GM11168 (cell line): ENCODE results near the gene GALNT4.

Source experiments
- in situ Hi-C: fragments of 300-500 bp; cut with MboI; formaldehyde crosslinking; loops from one replicate; pipeline ENCODE4 v1.12.0; 2022; ENCODE audit warnings: low sequenced_read_pairs; ENCODE audit not compliant: unreplicated experiment

GALNT4 gene

DNA sequence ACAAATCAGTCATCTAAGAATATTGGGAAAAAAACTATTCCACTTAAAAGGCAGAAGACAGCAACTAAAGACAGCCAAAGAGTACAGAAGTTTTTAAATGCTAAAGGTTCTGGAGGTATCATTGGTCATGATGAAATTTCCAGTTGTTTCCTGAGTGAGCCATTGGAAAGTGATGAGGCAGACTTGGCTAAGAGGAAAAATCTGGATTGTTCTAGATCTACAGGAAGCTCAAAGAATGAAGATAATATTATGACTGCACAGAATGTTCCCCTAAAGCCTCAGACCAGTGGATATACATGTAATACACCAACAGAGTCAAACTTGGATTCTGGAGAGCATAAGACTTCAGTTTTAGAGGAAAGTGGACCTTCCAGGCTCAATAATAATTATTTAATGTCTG, 22.8 kb downstream of the GALNT4 start:
- in situ Hi-C loops: no loop called here

DNA sequence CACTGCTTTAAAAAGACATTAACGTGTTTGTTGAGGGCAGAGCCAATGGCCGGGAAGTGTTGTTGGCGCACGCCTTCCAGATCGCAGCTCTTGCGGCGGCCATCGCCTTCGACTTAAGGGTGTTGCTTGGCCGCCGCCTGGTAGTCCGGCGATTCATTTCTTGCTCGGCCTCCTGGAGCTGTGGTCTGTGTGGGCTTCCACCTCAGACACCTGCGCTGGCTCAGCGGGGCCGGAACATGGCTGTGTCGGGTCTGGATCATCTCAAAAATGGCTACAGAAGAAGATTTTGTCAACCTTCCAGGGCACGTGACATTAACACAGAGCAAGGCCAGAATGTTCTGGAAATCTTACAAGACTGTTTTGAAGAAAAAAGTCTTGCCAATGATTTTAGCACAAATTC, 24.7 kb downstream of the GALNT4 start:
- in situ Hi-C loops: no loop called here

DNA sequence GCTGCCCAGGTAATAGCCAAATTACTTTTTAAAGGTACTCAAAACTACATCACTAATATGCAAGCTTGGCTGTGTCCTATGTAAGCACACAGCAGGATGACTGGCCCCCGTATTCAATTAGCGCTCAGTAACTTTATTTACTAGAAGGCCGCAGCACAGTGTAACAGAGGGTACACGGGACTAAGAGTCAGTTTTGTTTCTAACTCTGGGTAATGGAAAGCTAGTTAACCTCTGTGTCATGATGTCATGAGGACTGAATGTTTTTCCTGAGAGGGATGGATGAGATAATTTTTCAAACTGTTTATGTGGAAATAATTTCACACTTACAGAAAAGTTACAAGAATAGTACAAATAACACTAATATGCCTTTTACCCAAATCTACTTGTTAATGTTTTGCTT, 27.1 kb downstream of the GALNT4 start:
- in situ Hi-C loops: no loop called here

DNA sequence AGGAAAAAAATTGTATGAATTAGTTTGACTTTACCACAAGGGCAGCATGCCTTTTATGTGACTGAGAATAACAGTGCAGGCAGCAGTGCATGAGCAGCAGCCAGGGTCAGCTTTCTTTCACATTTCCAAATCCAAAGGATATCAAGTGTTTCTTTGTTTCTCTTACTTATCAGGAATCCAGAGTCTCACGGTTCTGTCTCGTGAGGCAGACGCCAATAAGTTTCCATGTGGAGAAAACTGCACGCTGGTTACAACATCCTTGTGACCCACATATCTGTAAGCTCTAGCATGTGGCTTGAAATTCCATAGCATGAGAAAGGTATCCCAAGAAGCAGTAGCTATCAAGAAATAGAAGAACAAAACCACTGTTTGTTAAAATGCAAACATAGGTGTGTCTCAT, 27.6 kb downstream of the GALNT4 start:
- in situ Hi-C loops: no loop called here

DNA sequence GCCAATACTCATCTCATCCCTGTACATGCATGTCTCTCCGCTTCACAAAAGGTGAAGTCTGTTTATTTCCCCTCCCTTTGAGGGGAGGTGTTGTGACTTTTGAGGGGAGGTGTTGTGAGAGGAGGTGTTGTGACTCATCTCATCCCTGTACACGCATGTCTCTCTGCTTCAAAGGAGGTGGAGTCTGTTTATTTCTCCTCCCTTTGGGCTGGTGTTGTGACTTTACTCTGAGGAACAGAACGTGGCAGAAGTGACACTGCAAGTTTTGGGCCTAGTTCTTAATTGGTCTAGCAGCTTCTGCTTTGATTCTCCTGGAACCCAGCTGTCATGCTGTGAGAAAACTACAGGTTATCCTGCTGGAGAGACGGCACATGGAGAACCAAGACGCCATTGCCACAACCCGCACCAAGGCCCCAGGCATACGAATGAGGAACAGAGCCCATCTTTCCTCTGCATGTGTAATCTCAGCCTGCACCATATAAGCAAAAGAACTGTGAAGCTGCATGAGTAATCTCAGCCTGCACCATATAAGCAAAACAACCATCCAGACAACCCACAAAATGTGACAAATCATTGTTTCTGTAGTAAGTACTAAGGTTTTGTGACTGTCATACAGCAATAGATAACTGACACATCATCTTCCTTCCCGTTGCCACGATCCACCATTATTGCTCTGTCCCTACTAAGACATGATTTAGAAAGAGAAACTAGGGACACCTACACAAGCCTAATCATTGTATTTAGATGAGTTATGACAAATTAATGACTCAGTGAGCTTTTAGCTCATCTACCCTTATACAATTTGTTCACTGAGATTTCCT, 30.0 kb downstream of the GALNT4 start:
- in situ Hi-C loops: no loop called here

DNA sequence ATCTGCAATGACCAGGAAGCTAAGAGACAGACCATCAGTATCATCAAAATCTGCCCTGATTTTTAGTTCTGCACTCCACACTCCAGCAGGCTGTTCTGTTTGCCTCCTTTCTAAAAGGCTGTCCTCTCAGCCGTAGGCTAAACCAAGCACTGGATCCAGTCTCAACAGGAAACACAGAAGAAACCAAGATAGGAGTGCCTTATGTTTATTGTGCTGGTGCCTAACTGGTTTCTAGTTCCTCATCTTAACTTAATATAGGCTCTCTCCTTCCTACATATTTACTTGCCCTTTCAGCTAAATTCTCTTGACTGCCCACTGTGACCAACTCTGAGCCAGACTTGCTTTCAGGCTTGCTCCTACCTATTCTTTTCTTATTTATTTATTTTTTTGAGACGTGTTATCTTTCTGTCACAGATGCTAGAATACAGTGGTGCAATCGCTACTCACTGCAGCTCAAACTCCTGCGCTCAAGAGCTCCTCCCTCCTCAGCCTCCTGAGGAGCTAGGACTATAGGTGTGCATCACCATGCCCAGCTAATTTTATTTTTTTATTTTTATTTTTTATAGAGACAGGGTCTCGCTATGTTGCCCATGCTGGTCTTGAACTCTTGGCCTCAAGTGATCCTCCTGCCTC, 30.8 kb downstream of the GALNT4 start:
- in situ Hi-C loops: no loop called here

DNA sequence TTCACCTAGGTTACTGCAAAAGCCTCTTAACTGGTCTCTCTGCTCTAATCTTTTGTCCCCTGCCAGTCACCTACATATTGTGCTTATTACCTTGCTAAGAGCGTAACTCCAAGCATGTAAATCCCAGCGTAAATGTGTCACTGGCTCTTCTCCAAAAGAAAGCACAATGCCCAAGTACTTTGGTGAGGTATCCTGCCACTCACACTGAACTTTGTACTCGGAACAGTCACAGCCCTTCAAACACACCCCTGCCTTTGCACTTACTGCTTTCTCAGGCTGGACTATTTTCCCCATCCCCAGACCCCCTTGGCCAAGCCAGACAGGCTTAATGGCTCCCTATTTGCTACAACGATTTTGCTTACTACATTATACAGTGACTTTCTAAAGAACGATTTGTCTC, 31.7 kb downstream of the GALNT4 start:
- in situ Hi-C loops: no loop called here

DNA sequence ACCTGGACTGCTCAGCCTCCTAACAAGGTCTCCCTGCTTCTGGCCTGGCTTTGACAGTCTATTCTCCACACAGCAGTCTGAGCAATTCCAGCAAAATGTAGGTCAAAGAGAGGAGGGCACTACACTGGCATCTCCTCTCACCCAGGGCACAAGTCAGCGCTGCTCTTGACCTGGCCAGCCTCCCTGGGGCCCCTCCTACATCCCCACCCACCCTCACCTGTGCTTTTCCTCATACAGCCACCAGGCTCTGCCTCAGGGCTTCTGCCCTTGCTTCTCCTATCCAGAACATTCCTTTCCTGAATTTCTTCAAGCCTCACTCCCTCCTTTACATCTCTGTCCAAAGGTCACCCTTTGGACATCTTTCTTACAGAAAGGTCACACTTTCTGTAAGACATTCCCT, 33.7 kb downstream of the GALNT4 start:
- in situ Hi-C loops: no loop called here

DNA sequence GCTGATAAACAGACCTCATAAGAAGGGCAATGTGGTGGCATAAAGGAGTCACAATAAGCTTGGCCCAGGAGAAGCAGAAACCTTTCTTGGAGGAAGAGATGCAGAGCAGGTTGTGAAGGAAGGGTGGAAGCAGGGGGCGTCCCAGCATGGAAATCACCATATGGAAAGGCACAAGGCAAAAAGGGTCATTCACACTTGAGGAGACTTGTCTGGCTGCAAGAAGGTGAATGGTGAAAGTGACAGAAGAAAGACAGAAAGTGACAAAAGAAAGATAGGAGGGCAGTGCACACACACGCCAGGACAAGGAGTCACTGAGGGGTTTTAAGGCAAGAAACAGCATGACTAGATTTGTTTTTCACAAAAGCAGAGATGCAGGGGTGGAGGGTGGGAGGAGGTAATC, 38.3 kb downstream of the GALNT4 start:
- in situ Hi-C loops: no loop called here

DNA sequence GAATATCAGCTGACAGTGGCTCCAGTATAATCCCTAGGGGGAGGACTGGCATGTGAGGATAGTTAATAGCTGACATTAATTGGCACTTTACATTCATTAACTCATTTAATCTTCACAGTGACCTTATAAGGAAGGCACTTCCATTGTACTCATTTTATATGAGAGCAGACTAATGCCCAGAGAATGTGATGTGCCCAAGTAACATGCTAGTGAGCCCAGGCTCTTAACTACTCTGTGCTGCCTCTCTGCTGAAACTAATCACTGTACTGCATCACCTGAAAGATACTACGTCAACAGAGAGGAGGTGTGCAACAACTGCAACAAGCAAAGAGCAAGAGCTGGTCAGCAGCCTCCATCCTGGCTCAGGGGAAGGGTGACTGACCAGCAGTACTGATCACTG, 40.1 kb downstream of the GALNT4 start:
- in situ Hi-C loops: no loop called here

DNA sequence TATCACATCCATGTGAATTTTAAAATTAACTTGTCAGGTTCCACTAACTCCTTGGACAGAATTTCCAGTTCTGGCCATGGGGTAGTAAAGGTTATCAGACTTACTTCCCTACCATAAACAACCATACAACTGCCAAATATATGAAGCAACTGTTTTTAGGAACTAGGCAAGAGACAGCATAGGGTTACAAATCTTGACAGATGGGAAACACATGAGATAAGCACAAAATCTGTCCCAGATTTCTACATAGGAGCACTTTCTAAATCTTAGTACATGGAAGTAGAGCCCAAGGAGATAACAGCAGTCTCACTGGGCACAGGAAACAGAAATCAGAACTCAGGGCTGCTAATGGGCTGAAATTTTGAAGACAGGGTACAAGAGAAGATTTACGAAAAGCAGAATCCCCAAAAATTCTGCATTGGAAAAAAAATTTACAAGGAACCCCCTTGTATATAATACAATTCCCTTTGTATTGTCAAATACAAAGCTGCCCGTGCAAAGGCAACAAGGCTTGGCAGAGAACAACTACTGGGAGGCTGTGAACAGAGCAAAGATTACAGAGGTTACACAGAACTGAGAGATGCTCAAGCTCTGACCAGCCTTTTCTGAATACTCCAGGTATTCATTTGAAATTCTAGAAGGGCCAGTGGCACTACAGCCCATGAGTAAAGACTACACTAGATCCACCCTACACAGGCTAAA, 43.2 kb downstream of the GALNT4 start:
- in situ Hi-C loops: no loop called here

DNA sequence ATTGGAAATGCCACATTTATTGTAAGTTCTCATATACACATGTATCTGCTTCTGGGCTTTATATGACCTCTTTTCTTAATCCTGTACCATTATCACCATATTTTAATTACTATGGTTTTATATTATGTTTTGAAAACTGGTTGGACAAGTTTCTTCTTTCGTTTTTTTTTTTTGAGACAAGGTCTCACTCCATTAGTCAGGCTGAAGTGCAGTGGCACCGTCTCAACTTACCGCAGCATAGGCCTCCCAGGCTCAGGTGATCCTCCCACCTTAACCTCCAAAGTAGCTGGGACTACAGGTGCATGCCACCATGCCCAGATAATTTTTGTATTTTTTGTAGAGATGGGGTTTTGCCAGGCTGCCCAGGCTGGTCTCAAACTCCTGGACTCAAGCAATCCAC, 44.6 kb downstream of the GALNT4 start:
- in situ Hi-C loops: loop anchor here (5.0 kb wide), 1 partner anchor 47 kb away; the partner anchor contains the start of gene POC1B

DNA sequence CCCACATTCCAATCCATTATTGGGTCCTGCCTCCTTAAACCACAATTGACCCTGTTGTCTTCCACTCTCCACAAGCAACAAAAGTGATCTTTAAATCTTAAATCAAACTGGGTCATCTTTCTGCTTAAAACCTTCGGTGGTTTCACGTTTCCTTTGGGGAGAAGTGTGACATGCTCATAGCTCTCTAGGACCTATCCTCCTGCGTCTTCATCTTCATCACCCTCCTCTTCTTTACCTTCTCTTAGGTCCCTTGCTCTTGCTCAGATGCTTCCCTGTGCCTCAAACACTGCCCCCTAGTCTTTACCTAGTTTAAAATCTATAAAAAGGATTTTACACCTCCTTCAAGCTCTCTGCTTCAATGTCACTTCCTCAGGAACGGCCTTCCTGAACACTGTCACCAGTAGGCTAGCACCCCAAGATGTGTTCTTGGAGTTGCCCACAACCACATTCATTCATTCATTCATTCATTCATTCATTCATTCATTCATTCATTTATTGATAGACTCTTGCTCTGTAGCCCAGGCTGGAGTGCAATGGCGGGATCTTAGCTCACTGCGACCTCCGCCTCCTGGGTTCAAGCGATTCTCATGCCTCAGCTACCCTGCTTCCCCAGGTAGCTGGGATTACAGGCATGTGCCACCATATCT, 46.8 kb downstream of the GALNT4 start:
- in situ Hi-C loops: loop anchor here (5.0 kb wide), 1 partner anchor 50 kb away; the partner anchor contains the start of gene POC1B

DNA sequence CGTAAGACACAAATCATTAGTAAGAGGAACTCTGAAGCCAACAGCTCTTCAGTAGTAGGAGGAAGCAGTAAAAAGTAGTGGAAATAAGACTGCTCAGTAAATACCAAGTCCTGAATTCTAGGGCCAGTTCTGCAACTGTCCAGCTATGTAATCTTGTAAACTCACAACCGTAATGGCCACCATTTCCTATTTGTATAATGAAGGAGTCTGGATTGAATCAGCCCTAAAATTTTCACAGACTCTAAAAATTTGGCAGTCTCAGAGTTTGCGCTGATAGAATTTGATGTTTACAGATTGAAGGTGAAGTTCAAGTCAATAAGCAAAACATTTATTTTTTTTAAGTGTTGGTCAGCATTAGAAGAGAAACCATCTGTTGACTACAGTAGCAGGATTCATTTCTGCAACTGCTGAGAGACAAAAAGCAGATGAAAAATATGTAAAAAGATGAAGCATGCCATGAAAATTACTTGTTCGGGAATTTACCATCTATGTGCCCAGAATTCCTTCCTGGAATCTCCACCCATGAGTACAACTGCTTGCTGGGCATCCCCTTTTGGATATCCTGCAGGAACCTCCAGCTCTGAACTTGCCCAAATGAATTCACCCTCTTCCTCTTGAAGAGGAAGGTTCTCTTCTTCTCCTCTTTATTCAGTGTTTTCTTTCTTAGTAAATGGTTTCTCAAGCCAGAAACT, 47.5 kb downstream of the GALNT4 start:
- in situ Hi-C loops: loop anchor here (5.0 kb wide), 1 partner anchor 50 kb away; the partner anchor contains the start of gene POC1B

DNA sequence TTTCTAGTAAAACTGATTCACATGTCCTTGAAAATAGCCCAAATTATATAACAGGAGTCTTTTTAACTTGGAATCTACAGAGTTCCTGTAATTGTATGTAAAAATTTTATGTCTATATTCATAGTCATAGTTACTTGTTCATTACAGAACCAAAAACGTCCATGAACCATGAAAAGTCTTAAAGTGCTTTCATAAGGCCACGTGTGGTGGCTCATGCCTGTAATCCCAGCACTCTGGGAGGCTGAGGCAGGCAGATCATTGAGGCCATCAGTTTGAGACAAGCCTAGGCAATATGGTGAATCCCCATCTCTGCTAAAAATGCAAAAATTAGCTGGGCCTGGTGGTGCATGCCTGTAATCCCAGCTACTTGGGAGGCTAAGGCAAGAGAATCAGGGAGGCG, 48.4 kb downstream of the GALNT4 start:
- in situ Hi-C loops: loop anchor here (5.0 kb wide), 1 partner anchor 51 kb away; the partner anchor contains the start of gene POC1B

DNA sequence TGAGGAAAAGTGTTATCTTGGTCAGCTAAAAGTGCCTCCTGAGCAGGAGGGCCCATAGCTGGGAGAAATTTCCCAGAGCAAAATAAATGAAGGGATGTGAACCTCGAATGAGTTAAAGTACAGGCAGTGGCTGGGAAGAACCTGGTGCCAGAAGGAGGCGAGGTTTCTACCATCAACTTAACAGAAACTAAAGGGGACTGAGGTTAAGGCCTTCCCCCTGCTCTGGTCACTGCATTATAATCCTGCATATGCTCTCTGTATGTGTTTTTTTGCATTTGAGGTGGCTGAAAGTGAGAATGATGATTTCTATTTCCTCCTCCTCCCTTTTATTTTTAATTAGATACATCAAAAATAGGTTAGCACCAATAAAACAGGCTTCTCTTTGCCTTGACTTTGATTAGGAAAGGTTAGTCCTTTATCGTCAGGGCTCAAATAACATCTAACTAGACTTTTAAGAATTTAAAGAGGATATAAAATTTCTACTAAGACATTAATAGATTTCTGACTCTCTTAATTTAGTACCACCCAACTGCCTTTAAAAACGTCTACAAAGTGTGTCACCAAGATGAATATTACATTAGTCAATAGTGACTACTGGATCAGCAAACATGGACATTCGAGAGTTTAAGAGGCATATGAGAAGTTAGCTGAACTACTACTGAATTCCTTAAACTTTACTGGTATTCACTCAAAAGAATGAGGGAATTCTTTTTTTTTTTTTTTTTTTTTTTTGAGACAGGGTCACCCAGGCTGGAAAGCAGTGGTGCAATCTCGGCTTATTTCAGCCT, 49.2 kb downstream of the GALNT4 start:
- in situ Hi-C loops: loop anchor here (5.0 kb wide), 1 partner anchor 52 kb away; the partner anchor contains the start of gene POC1B

DNA sequence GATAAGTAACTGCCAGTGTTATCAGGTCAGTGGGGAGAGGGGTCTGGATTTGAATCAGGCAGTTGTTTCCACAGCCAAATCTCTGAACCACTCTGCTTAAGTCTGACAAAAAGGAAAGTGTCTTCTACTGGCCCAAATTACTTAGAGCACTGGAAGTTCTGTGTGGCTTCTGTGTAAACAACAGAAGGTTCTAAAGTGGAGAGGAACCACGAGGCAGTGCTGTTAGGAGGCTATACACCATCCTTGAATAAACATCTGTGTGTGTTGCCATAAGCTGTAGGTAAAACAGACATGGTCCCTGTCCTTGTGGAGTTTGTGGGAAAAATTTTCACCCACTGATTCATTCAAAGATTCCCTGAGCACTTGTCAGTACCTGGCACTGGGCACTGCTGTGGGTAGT, 50.0 kb downstream of the GALNT4 start:
- in situ Hi-C loops: loop anchor here (5.0 kb wide), 1 partner anchor 53 kb away; the partner anchor contains the start of gene POC1B
